ENCODE measurements around the gene UBAC2.

UBAC2 gene, protein sequence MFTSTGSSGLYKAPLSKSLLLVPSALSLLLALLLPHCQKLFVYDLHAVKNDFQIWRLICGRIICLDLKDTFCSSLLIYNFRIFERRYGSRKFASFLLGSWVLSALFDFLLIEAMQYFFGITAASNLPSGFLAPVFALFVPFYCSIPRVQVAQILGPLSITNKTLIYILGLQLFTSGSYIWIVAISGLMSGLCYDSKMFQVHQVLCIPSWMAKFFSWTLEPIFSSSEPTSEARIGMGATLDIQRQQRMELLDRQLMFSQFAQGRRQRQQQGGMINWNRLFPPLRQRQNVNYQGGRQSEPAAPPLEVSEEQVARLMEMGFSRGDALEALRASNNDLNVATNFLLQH

DNA sequence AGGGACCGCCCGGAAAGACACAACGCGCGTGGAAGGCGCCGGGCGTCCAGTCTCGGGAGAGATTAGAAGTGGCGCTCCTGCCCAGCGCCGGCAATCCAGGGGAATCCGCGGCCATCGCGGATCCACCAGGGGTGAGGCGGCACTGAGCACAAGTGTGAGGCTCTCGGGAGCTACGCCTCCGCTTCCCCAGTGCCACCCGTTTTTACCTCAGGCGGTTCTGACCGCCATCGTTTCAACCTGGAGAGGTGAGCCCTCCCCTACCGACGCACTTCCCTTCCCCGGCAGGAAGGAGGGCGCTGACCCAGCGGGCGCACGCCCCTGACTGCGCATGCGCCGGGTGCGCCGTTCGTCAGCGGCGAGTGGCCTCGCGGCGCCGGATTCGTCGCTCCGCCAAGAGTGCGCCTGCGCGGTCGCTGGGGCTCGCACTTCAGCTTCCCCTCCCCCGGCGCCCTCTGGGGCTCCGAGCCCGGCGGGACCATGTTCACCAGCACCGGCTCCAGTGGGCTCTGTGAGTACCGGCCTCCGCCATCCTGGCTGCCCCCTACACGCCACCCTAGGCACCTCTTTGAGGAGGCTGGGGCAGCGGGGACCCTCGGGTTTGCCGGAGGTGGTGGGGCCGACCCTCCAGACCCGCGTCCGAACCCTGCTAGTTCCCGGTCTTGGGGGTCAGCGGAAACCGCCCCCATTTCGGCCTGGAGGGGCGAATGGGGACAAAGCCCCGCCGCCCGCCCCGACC lies at the start of gene UBAC2:
Gene UBAC2 (plus strand): TSS at position 423 of the 736 bp plus-strand sequence. CDS start 55 bp downstream, at position 478.
- peak; percentile 97 for DNase-seq

DNA sequence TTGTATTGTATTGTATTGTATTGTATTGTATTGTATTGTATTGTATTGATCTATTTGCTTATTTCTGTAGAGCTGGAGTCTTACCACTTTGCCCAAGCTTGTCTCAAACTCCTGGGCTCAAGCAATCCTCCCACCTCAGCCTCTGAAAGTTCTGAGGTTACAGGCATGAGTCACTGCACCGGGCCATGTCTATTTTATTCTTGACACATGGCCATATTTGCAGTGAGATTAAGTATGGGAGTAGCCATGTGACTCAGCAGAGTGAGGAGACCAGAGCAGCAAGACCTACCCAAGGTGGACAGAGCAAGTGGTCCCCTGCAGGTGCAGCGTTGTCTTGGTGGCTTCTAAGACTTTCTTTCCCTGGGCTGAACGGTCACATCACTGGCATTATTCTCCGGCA lies 49.1 kb upstream of the UBAC2 start:
- peak; percentile 50 for DNase-seq

DNA sequence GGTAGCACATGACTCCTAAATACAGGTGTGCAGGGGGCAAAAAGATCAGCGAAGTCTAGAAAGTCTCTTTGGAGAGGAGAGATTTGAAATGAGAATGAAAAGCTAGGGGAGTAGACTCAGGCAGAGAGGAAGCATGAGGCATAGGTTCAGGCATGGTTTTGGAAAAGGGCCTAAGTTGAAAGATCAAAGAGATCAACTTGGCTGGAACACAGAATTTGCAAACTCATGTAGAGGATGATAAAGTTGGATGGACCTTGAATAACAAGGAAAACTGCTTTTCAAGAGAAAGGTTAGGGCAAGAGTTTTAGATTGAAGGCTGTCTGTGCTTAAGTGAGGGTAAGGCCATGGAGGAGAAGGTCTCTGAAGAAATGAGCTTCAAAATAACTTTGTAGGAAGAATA lies 47.4 kb upstream of the UBAC2 start:
- DNase-seq = no peak

DNA sequence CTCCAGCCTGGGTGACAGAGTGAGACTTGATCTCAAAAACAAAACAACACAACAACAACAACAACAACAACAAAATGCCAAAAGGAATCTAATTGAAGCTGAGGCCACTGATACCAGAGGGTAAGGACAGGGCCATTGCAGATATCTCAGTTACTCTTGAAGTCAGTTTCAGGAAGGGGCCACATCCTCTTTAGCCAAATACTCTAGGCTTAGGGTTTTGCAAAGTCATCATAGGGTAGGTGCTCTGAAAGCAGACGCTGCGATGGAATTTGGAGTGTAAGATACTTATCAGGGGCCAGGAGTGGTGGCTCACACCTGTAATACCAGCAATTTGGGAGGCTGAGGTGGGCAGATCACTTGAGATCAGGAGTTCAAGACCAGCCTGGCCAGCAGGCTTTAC lies 46.6 kb upstream of the UBAC2 start:
- DNase-seq = peak; percentile 27

DNA sequence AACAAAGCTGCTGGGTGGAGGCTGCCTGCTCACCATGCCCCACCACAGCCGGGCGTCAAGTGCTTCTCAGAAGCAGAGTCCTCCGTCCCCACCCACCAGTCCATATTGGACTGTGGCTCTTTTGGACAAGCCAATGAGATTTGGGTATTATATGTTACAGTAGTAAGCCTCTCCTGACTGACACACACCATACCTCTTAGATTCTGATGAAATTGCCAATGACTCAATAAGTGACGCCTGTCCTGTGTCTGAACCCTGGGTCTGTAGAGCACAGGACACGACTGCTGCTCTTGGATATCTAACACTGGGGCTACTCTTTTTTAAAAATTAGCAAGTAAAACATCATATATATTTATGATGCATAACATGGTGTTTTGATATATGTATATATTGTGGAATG lies 44.8 kb upstream of the UBAC2 start:
- DNase-seq = no peak

DNA sequence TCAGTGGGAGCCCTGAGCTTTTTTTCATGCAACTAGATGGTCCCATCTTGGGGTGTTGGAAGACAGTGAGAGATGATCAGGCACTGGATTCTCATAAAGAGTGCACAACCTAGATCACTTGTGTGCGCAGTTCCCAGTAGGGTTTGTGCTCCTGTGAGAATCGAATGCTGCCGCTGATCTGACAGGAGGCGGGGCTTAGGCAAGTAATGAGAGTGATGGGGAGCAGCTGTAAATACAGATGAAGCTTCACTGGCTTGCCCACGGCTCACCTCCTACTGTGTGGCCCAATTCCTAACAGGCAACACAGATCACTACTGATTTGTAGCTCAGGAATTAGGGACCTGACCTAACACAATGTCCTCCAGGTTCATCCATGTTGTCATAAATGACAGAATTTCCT lies 43.6 kb upstream of the UBAC2 start:
- no peak for DNase-seq

DNA sequence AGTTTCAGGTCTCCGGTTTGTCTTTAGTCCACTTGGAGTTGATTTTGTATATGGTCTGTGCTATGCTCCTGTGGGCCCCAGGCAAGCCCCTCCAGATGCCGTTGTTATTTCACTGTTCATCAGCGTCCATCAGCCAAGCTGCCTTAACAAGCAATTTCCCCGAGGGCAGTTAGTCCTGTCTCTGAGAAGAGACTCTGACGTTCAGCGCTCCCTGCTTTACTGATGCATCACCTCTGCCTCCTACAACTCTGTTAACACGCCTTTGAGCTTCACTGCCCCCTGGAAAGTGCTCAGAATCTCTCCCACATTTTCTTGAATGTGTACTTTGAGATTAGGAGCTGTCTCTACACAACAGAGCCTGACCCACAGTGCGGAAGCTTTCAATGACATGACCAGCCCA lies 41.8 kb upstream of the UBAC2 start:
- no peak for DNase-seq

DNA sequence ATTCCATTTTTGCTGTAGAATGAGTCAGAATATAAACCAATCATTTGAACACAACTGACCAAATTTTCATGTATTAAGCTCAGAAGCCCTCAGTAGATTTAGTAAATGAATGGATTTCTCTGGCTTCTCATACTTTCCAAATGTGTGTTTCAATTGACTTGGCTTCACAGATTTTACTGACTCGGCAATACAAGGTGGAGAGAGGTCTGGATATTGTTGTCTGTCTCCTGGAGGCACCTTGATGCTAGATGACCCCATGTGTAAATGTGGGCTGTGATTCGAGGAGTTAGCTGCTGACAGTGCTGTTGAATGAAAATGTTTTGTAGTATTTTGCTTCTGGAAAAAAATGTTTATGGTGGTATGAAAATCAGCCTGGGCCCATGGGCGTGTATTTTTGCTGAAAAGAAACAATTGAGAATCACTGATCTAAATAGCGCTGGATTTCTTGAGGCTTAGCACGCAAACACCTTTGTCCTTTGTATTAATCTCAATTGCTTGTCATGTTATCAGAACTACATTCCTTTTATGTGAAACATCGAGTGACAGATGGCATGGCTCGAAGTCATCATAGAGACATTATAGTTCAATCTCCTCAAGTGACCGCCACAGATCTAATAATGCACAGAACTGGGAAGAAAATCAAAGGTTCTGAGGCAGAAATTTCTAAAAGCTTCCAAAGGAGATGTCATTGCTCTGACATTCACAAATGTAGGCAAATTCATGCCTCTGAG lies 41.2 kb upstream of the UBAC2 start:
- DNase-seq = no peak

DNA sequence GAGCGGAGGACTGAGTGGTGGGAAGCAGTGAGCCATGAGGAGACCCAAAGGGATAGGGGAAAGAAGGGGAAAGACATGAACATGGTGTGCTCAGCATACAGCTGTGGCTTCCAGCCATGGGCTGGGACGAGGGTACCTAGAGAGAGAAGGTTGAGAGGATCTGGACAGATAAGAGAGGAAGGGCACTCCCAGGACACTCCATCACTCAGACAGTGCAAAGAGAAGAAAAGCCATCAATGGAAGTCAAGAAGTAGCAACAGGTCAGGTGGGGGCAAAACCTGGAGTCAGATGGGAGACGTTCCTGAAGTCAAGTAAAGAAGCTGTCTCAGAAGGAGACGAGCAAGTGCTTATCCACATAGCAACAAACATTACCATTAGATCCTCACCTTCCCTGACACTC lies 40.2 kb upstream of the UBAC2 start:
- no peak for DNase-seq

DNA sequence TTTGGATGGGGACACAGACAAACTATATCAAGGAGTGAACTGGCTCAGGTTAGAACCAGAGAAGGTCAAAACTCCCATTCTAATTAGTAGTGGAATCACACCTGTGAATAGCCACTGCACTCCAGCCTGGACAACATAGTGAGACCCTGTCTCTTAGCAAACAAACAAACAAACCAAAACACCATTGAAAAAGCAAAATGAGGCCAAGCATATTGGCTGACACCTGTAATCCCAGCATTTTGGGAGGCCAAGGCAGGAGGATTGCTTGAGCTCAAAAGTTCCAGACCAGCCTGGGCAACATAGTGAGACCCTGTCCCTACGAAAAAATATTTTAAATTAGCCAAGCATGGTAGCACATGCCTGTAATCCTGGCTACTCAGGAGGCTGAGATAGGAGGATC lies 39.1 kb upstream of the UBAC2 start:
- no peak for DNase-seq

DNA sequence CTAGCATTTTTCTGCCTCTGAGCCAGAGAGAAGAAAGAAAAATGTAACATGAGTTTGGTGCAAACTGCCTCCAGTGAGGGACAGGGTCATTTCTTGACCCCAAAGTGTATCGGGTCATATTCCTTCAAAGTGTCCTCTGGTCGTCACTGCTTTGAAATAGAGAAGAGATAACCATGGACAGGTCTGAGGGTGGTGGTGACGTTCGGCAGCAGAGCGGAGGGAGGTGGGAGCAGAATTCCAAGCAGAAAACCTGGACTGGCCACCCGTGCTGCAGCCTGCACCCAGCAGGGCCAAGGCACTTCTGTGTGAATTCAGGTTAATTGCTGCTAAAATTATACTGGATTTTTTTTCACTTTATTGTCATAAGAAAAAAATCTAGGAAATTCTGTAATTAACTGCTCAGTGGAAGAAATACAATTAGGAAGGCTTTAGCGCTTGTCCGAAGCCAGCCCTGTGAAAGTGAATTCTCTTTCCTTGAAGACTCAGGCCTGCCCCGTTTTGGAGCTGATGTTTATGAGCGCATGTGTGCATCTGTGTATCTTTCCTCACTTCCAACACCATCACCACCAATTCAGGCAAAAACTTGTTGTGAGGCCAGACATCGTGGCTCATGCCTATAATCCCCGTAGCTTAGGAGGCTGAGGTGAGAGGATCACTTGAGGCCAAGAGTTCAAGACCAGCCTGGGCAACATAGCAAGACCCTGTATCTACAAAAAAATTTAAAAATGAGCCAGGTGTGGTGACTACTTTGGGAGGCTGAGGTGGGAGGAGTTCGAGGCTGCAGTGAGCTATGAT lies 37.9 kb upstream of the UBAC2 start:
- no peak for DNase-seq

DNA sequence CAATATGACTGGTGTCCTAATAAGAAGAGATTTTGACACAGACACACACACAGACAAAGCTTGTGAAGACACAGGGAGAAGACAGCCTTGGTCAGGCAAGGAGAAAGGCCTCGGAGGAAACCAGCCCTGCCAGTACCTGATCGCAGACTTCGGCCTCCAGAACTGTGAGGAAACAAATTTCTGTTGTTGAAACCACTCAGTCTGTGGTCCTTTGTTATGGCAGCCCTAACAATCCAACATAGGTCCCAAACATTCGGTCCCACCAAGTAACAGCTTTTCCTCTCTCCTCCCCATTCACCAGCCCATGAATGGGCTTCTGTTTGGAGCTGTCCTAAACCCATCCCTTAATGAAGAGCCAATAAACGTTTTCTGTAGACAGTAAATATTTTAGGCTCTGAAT lies 36.4 kb upstream of the UBAC2 start:
- DNase-seq = no peak

DNA sequence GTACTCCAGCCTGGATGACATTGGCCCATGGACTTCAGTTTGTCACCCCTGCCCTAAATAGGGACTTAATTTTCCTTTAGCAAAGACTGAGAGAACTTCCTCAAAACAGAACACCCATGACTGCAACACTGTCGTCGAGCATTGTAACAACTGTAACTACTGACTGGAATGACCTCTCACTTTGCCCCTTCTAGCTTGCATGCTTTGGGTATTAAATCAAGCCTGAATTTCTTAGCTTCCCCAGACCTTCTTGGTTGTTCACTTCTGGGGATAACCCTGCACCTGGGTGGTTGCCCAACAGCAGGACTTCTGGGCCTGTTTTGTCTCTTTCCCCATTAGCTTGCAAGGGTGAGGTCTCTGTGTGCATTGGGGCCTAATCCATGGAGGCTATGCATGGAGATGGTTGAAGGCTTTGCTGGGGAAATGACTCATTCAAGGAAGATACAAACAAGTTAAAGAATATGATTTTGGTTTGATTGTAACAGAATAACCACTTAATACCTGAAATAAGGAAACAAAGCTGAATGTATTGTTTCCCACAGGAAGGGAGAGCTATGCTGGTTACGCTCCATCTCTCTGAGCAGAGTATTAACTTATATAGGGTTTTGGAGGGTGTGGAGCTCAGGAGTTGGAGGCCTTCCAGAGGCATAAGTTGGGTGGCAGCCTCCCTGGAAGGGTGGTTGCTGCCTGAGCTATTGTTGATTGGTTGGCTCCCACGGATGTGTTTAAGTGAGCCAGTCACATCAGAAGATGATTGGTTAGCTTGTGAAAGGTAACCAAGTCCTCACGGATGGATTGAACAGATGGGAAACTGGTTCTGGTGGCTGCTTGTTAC lies 34.7 kb upstream of the UBAC2 start:
- DNase-seq = no peak

DNA sequence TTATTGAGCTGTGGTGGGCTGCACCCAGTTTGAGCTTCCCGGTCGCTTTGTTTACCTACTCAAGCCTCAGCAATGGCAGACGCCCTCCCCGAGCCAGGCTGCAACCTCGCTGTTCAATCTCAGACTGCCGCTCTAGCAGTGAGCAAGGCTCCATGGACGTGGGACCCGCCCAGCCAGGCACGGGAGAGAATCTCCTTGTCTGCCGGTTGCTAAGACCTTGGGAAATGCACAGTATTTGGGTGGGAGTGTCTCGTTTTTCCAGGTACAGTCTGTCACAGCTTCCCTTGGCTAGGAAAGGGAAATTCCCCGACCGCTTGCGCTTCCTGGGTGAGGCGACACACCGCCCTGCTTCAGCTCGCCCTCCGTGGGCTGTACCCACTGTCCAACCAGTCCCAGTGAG lies 27.7 kb upstream of the UBAC2 start:
- no peak for DNase-seq

DNA sequence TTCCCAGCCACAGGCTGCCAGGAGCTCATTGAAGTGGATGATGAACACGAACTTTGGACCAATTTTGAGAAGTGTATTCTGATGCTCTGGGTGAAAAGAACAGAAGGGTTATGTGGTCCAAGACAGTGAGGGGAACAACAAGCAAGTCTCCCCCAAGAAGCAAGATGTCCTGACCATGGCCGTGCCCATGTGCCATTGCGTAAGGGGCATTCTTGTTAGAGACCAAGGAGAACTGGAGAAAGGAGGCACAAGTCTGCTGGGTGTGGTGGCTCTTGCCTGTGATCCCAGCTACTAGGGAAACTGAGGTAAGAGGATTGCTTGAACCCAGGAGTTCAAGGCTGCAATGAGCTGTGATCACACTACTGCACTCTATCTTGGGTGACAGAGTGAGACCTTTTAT lies 27.0 kb upstream of the UBAC2 start:
- DNase-seq = no peak

DNA sequence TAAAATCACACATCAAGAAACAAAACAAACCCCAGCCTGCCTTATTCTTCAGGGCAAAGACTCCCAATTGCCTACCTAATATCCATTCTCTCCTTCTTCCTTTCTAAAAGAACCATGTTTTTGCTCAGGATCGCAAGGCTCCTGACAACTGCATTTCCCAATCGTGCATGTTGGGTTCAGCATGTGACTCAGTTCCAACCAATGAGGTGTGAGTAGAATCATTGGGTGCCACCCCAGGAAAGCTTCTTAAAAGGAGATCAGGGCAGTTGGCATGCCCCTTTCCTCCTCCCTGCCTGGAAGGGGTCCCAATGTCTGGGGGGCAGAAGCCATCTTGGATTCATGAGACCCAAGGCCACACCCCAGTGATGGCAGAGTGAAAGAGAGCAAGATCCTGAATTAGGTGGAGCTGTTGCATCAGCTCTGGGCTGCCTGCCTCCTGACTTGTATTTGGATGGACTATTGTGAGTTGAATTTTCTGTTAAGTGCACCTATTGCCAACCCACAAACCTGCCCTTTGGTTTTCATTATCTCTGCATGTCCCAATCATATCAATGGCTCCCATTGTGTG lies 26.0 kb upstream of the UBAC2 start:
- DNase-seq = no peak

DNA sequence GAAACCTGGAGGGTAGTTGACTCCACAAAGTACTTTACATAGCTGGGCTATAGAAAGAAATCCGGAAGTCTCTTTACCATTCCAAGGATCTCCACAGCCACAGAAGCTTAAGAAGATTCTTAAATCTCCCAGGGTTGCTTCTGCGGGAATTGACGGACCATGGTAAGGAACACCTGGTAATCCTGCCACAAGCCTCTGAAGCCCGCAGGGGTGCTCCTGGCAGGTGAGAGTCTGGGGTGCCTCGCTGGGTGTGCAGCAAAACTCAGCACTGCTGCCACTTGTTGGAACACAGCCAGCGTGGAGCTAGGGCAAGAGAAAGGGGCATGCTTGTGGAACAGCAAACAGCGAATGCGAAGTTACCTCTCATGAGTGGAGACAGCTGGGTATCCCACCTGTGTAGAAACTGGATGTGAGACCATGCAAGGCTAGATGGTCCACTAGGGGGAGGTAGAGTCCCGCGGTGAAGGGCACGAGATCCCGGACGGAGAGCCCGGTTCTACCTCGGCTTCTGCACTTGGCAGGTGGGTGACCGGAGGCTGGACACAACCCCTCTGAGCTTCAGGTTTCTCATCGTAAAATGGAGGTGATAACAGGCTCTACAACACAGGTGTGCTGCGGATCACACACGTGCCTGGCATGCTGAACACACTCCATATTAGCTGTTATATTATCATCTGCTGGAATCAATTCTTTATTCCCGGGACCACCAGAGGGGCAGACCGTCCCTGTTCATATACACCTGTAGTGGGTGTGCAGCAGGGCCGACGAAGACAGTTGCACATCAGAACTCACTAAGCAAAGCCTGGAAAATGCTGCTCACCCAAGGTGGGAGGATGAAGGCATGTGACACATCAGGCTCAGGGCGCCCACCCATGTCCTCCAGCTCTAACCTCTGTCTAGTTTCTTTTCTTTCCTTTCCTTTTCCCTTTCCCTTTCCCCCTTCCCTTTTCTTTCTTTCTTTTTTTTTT lies 24.1 kb upstream of the UBAC2 start:
- peak; percentile 84 for DNase-seq

DNA sequence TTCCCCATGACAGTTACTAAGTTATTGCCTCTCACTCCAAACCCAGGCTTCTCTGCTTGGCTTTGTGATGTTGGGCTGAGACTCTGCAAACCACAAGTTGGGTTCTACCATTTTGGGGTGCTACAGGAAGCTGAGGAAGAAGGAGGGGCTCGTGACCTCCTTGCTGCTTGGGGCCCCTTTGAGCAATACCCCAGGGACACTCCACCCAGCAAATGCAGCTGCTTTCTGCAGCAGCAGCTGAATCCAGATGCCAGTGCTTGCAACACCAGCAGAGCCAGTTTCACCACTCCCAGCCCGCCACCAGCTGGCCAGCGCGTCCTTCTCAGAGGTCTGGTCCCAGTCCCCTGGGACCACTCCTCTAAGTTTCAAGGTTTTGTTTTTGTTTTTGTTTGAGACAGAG lies 22.0 kb upstream of the UBAC2 start:
- DNase-seq = no peak

DNA sequence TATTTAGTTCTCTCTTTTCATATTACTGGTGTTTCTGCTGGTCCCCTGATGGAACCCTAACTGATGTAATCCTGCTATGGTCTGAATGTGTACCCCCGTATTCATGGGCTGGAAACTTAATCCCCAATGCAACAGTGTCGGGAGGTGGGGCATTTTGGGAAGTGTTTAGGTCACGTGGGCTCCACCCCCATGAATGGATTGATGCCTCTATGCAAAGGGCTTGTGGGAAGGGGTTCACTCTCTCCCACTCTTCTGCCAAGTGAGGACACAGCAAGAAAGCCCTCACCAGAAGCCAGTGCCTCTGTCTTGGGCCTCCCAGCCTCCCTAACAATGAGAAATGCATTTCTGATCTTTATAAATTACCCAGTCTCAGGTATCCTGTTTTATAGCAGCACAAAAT lies 21.2 kb upstream of the UBAC2 start:
- DNase-seq = no peak

DNA sequence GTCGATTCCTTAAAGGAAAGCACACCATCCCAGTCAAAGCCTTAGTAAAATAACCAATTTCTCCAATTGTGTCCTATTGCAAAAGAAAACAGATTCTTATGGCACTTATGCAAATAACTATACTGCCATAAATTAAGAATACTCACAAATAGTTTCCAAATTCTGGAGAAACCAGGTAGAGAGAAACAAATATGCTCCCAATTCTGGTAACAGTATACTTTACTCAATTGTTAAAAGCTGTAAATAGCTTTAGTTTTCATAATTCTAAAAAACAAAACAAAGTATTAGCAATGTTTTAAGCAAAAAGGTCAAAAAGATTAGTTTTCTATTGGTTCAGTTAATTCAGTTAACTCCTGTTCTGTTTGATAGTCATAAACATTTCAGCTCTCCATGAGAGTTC lies 18.2 kb upstream of the UBAC2 start:
- no peak for DNase-seq

DNA sequence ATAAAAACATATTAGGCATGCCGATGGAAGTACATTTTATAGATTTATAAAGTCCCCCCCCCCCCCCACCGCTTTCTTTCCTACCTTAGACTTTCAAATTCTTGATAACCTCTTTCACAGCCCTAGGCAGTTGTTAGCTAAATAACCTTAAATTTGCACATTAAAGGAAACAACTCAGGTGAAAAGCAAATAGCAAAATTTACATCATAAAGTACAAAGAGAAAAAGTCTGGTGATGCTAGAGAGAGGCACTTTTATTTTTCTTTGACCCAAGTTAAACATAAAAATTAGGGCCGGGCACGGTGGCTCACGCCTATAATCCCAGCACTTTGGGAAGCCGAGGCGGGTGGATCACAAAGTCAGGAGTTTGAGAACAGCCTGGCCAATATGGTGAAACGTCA lies 15.0 kb upstream of the UBAC2 start:
- no peak for DNase-seq

All from hematopoietic multipotent progenitor cell treated with erythropoietin and hydrocortisone succinate and interleukin-3 and kit ligand, for 6 days (in vitro differentiated cells).